ENCODE data around the gene QSOX2.
"Not testable (repeated sequence)": the region's sequence is repeated elsewhere in the genome, so short reads cannot be mapped to it uniquely, and the experiment has no call there.

Gene QSOX2

DNA sequence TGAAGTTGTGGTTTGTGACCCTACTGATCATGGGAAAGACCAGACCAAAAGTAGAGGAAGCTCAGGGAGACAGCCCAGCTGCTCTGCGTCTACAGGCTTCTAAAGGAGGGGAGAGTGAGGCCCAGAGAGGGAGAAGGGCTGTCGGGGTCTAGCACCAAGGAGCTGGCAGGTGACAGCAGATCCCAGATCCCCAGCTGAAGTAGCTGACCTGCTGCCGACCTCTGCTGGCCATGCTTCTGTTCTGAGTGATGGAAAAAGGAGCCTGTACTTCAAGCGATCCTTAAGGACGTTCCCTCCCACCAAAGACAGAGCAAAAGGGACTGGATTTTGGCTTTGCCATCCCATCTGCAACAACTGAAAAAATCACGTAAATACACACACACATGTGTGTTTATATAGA lies 22.7 kb upstream of the QSOX2 start:
- no peak overlapping the region for H3K4me3 ChIP-seq (ENCODE audit: low read depth, low read length)
- ChIA-PET POLR2A (no interaction called here), CTCF (interaction anchor here (0.6 to 3.7 kb wide), 9 partner anchors 9 to 448 kb away, joined by 3 to 30 read pairs (median 5); no protein-coding TSS in a partner anchor)
- TF ChIP-seq, protein P1, sequence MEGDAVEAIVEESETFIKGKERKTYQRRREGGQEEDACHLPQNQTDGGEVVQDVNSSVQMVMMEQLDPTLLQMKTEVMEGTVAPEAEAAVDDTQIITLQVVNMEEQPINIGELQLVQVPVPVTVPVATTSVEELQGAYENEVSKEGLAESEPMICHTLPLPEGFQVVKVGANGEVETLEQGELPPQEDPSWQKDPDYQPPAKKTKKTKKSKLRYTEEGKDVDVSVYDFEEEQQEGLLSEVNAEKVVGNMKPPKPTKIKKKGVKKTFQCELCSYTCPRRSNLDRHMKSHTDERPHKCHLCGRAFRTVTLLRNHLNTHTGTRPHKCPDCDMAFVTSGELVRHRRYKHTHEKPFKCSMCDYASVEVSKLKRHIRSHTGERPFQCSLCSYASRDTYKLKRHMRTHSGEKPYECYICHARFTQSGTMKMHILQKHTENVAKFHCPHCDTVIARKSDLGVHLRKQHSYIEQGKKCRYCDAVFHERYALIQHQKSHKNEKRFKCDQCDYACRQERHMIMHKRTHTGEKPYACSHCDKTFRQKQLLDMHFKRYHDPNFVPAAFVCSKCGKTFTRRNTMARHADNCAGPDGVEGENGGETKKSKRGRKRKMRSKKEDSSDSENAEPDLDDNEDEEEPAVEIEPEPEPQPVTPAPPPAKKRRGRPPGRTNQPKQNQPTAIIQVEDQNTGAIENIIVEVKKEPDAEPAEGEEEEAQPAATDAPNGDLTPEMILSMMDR (IDR thresholded peaks at IDR 0.05; ENCODE audit: insufficient read depth, low read length, missing control alignments) = no peak
- DNase-seq (ENCODE audit: low read depth, low spot score) = no peak

DNA sequence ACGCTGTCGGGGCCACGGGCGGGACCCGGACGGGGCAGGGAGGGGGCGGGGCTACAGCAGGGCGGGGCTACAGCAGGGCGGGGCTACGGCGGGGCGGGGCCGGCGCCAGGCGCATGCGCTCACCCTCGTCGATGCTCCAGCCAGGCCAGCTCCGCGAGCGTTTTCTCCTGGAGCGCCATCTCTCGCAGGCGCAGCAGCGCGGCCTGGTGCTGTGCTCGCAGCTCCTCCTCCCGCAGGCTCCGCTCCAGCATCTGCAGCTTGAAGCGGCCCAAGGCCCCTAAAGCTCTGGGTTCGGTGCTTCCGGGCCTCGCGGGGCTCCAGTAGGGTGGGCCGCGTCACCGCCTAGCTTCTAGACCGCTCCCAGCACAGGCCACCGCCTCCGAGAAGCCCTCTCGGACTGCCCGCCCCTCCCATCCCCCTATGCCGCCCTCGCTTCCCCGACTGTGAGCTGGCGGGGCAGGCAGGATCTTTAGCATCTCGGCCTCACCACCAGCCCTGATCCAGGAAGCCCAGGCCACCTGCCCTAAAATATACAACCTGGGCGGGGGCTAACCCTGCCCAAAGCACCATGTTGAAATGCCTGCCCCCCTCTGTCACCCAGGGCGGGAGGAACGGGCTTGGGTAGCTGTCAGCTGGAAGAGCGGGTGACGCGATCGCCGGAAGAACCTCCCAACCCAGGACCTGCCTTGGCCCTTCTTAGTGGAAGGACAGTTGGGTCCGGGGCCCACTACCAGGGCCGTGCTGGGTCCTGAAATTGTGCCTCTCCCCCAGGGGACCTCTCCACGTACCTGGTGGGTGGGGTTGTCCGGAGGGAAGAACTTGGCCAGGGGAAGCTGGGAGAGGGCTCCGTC lies 21.9 kb upstream of the QSOX2 start:
- TF ChIP-seq, protein P1 (IDR thresholded peaks at IDR 0.05; ENCODE audit: insufficient read depth, low read length, missing control alignments) = peak; percentile 49
- DNase-seq (ENCODE audit: low read depth, low spot score) = peak; percentile 10
- H3K4me3 ChIP-seq (ENCODE audit: low read depth, low read length) = peak overlapping the region; percentile 58
- ChIA-PET CTCF (interaction anchor here (0.6 to 3.7 kb wide), 12 partner anchors 10 to 667 kb away, joined by 3 to 30 read pairs (median 4); no protein-coding TSS in a partner anchor), POLR2A (interaction anchor here (0.6 kb wide), 2 partner anchors 11 to 21 kb away, joined by 3 read pairs; no protein-coding TSS in a partner anchor)

DNA sequence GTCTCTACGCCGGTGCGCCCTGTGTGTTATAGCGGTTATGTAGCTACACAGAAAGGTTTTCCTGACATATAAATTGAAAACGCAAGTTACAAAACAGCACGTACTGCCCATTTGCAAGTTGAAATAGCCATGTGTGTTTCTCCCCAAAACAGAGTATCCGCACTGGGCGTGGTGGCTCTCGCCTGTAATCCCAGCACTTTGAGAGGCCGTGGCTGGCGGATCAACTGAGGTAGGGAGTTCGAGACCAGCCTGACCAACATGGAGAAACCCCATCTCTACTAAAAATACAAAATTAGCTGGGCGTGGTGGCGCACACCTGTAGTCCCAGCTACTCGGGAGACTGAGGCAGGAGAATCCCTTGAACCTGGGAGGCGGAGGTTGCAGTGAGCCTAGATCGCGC lies 21.0 kb upstream of the QSOX2 start:
- ChIA-PET CTCF (interaction anchor here (0.6 to 3.7 kb wide), 7 partner anchors 10 to 666 kb away, joined by 3 to 30 read pairs (median 4); no protein-coding TSS in a partner anchor), POLR2A (interaction anchor here (0.6 kb wide), 1 partner anchor 12 kb away, joined by 3 read pairs; no protein-coding TSS in a partner anchor)
- DNase-seq (ENCODE audit: low read depth, low spot score) = not testable (repeated sequence)

DNA sequence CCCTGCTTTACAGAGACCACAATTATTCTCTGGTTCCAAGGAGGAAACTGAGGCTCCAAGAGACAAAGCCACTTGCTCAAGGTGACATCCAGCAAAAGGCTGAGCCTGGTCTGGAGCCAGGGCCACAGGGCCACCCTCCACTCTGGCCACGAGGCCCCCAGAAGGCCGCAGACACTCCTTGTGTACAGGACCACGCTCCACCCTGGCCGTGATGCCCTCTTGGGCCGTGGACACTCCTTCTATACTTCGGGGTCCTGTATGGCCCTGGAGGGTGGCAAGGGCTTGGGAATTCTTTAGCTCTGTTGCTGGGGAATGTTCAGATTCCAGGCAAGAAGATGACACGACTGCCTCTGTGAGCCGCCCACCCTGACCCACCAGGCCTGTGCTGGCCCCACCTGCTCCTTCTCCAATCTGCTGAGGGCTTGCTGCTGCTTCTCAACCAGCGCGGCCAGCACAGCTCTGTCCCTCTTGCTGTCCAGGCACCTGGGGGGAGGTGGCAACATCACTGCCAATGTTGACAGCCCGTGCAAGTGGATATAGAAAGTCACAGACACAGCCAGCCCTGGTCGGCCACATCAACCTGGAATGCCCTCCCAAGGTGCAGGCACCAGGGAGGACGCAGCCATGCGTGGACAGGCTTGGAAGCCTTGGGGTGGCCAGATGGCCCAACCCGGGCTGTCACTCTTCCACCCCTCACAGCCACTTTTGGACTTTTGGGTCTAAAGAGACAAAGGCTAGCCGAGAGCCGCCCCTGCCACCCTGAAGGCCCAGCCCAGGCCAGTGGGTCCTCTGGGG lies 20.1 kb upstream of the QSOX2 start:
- DNase-seq (ENCODE audit: low read depth, low spot score) = no peak
- ChIA-PET CTCF (no interaction called here), POLR2A (no interaction called here)
- TF ChIP-seq, protein P1 (IDR thresholded peaks at IDR 0.05; ENCODE audit: insufficient read depth, low read length, missing control alignments) = no peak
- no peak overlapping the region for H3K4me3 ChIP-seq (ENCODE audit: low read depth, low read length)

More for the DNA sequence above, 21.0 kb upstream of the QSOX2 start:
- not testable (repeated sequence) for H3K4me3 ChIP-seq (ENCODE audit: low read depth, low read length)

DNA sequence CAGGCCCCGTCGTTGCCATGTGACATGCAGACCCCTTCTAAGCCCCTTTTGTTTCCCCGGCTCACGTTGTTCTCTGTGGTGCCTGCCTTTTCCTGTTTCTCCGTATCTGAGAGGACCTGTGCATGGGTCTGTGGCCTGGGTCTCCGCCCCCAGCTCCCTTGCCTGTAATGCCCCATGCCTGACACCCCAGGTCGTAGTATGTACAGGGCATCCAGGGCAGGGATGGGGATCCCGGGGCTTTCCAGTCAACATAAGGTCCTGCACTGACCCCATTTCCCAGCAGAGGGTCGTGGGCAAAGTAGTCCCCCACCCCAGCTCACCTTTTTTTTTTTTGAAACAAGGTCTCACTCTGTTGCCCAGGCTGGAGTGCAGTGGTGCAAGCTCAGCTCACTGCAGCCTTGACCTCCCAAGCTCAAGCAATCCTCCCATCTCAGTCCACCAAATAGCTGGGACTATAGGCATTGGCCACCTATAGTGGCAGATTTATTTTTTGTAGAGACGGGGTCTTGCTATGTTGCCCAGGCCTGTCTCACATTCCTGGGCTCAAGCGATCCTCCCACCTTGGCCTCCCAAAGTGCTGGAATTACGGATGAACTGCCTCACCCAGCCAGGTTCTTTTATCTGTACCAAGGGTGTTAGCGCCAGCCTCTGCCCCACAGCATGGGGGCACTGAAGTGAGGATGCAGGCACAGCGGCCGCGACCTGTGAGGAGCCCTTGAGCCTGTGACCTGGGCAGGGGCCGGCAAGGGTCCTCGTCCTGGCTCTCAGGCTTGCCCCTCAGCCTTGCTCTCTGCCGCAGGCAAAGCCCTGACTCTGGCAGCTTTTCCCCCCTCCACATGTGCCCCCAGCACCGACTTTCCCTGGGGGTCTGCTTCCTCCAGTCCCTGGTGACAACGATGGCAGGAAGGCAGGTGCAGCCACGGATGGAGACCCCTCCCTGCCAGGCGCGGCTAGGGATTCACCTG lies 19.1 kb upstream of the QSOX2 start:
- CTCF ChIA-PET = interaction anchor here (0.7 to 1.8 kb wide), 3 partner anchors 10 to 19 kb away, joined by 3 to 5 read pairs (median 3); no protein-coding TSS in a partner anchor
- no peak overlapping the region for H3K4me3 ChIP-seq (ENCODE audit: low read depth, low read length)

More for the DNA sequence above, 19.1 kb upstream of the QSOX2 start:
- no peak for DNase-seq (ENCODE audit: low read depth, low spot score)
- TF ChIP-seq, protein P1 (IDR thresholded peaks at IDR 0.05; ENCODE audit: insufficient read depth, low read length, missing control alignments) = no peak
- POLR2A ChIA-PET = no interaction called here

All from AG04449 (cell line).